ENCODE measurements around the gene TBPL1. TPM values are rescaled to one million over a fixed set of nuclear protein-coding genes. Genes with fewer than 3 reads are reported as not detected.

Gene TBPL1
- total RNA-seq, 3 donors from 2014 or later = 46.4 to 48.0 (median 47.9) TPM

GRCh38 chr6:134020543-134020942 lies 67.5 kb downstream of the TBPL1 start:
- no peak for ATAC-seq
- Mint-ChIP-seq H3K27me3 (ENCODE audit: low read depth) (peaks cover 9% of the 10 kb centered on the region), H3K4me1 (ENCODE audit: low read depth) (no peaks in the 10 kb centered on the region), H3K36me3 (ENCODE audit: insufficient read depth) (no peaks in the 10 kb centered on the region), H3K4me3 (no peak overlapping the region), H3K9me3 (no peaks in the 10 kb centered on the region)
- no peak for DNase-seq

GRCh38 chr6:134020968-134021367 lies 67.9 kb downstream of the TBPL1 start:
- H3K4me1 Mint-ChIP-seq (ENCODE audit: low read depth) = no peaks in the 10 kb centered on the region
- DNase-seq = no peak
- H3K36me3 Mint-ChIP-seq (ENCODE audit: insufficient read depth) = no peaks in the 10 kb centered on the region
- ATAC-seq = no peak
- H3K9me3 Mint-ChIP-seq = no peaks in the 10 kb centered on the region
- H3K27me3 Mint-ChIP-seq (ENCODE audit: low read depth) = peaks cover 9% of the 10 kb centered on the region
- no peak overlapping the region for H3K4me3 Mint-ChIP-seq

- DNase-seq (no peak), ATAC-seq (no peak)
- Mint-ChIP-seq H3K4me1 (ENCODE audit: low read depth) (no peaks in the 10 kb centered on the region), H3K27me3 (ENCODE audit: low read depth) (peaks cover 7% of the 10 kb centered on the region), H3K36me3 (ENCODE audit: insufficient read depth) (no peaks in the 10 kb centered on the region), H3K4me3 (no peak overlapping the region), H3K9me3 (no peaks in the 10 kb centered on the region)
Measured at GRCh38 chr6:134021396-134022122, 68.5 kb downstream of the TBPL1 start.

GRCh38 chr6:134022650-134023049 lies 69.6 kb downstream of the TBPL1 start:
- DNase-seq (no peak), ATAC-seq (no peak)
- Mint-ChIP-seq H3K27me3 (ENCODE audit: low read depth) (peaks cover 6% of the 10 kb centered on the region), H3K4me3 (no peak overlapping the region), H3K4me1 (ENCODE audit: low read depth) (no peaks in the 10 kb centered on the region), H3K36me3 (ENCODE audit: insufficient read depth) (no peaks in the 10 kb centered on the region), H3K9me3 (no peaks in the 10 kb centered on the region)

- Mint-ChIP-seq H3K4me3 (no peak overlapping the region), H3K4me1 (ENCODE audit: low read depth) (no peaks in the 10 kb centered on the region), H3K36me3 (ENCODE audit: insufficient read depth) (no peaks in the 10 kb centered on the region), H3K9me3 (no peaks in the 10 kb centered on the region), H3K27me3 (ENCODE audit: low read depth) (no peaks in the 10 kb centered on the region)
- no peak for DNase-seq
- ATAC-seq = no peak
Measured at GRCh38 chr6:134026597-134026996, 73.6 kb downstream of the TBPL1 start.

- Mint-ChIP-seq H3K4me3 (no peak overlapping the region), H3K36me3 (ENCODE audit: insufficient read depth) (no peaks in the 10 kb centered on the region), H3K27me3 (ENCODE audit: low read depth) (no peaks in the 10 kb centered on the region)
Measured at GRCh38 chr6:134028438-134028837, 75.4 kb downstream of the TBPL1 start.

GRCh38 chr6:134029495-134030455 lies 76.8 kb downstream of the TBPL1 start:
- DNase-seq (no peak), ATAC-seq (no peak)
- no peak overlapping the region for H3K4me3 Mint-ChIP-seq
- H3K27me3 Mint-ChIP-seq (ENCODE audit: low read depth) = no peaks in the 10 kb centered on the region
- no peaks in the 10 kb centered on the region for H3K9me3 Mint-ChIP-seq
- H3K36me3 Mint-ChIP-seq (ENCODE audit: insufficient read depth) = no peaks in the 10 kb centered on the region
- H3K4me1 Mint-ChIP-seq (ENCODE audit: low read depth) = peaks cover 4% of the 10 kb centered on the region

More at GRCh38 chr6:134028438-134028837, 75.4 kb downstream of the TBPL1 start:
- no peaks in the 10 kb centered on the region for H3K4me1 Mint-ChIP-seq (ENCODE audit: low read depth)
- no peaks in the 10 kb centered on the region for H3K9me3 Mint-ChIP-seq
- DNase-seq (no peak), ATAC-seq (no peak)

GRCh38 chr6:134031696-134032255 lies 78.8 kb downstream of the TBPL1 start:
- Mint-ChIP-seq H3K9me3 (no peaks in the 10 kb centered on the region), H3K27me3 (ENCODE audit: low read depth) (no peaks in the 10 kb centered on the region), H3K4me1 (ENCODE audit: low read depth) (peaks cover 4% of the 10 kb centered on the region), H3K4me3 (no peak overlapping the region), H3K36me3 (ENCODE audit: insufficient read depth) (no peaks in the 10 kb centered on the region)
- ATAC-seq = no peak
- no peak for DNase-seq

- Mint-ChIP-seq H3K36me3 (ENCODE audit: insufficient read depth) (no peaks in the 10 kb centered on the region), H3K4me3 (no peak overlapping the region), H3K4me1 (ENCODE audit: low read depth) (peaks cover 4% of the 10 kb centered on the region), H3K9me3 (no peaks in the 10 kb centered on the region), H3K27me3 (ENCODE audit: low read depth) (no peaks in the 10 kb centered on the region)
- ATAC-seq (no peak), DNase-seq (no peak)
Measured at GRCh38 chr6:134034478-134034877, 81.5 kb downstream of the TBPL1 start.

- H3K9me3 Mint-ChIP-seq = no peaks in the 10 kb centered on the region
- no peak for DNase-seq
- H3K4me3 Mint-ChIP-seq = no peak overlapping the region
- H3K27me3 Mint-ChIP-seq (ENCODE audit: low read depth) = no peaks in the 10 kb centered on the region
- no peaks in the 10 kb centered on the region for H3K36me3 Mint-ChIP-seq (ENCODE audit: insufficient read depth)
- peaks cover 4% of the 10 kb centered on the region for H3K4me1 Mint-ChIP-seq (ENCODE audit: low read depth)
- ATAC-seq = no peak
Measured at GRCh38 chr6:134034961-134035822, 82.2 kb downstream of the TBPL1 start.

GRCh38 chr6:134035823-134036296 lies 82.8 kb downstream of the TBPL1 start:
- DNase-seq (no peak), ATAC-seq (peak; percentile 37 to 67)
- H3K36me3 Mint-ChIP-seq (ENCODE audit: insufficient read depth) = no peaks in the 10 kb centered on the region
- no peak overlapping the region for H3K4me3 Mint-ChIP-seq
- H3K27me3 Mint-ChIP-seq (ENCODE audit: low read depth) = no peaks in the 10 kb centered on the region
- H3K4me1 Mint-ChIP-seq (ENCODE audit: low read depth) = peaks cover 4% of the 10 kb centered on the region
- H3K9me3 Mint-ChIP-seq = no peaks in the 10 kb centered on the region

- peaks cover 4% of the 10 kb centered on the region for H3K4me1 Mint-ChIP-seq (ENCODE audit: low read depth)
- no peaks in the 10 kb centered on the region for H3K9me3 Mint-ChIP-seq
- ATAC-seq = no peak
- no peak for DNase-seq
- H3K36me3 Mint-ChIP-seq (ENCODE audit: insufficient read depth) = no peaks in the 10 kb centered on the region
- H3K27me3 Mint-ChIP-seq (ENCODE audit: low read depth) = peaks cover 6% of the 10 kb centered on the region
- H3K4me3 Mint-ChIP-seq = no peak overlapping the region
Measured at GRCh38 chr6:134039116-134039515, 86.1 kb downstream of the TBPL1 start.
